Dermis microvascular lymphatic vessel endothelial cell (primary cell): ENCODE results near the gene MAPRE3. TPM values are rescaled to one million over a fixed set of nuclear protein-coding genes. Genes with fewer than 3 reads are reported as not detected.
"Not testable (repeated sequence)": the region's sequence is repeated elsewhere in the genome, so short reads cannot be mapped to it uniquely, and the experiment has no call there.

Experiments
- DNase-seq, 2 donors: peaks; one replicate each; pipeline versions ENCODE4 v3.0.0 to v3.0.0-alpha.2; 2010; ENCODE audit warnings: low read depth in 2 of 2
- total RNA-seq: library from RNA; depleted of rRNA; stranded (reverse); fragments of >200 nt; gene quantifications from 2 replicates; pipeline ENCODE4 v1.2.1, GENCODE V29; 2014

MAPRE3 gene
- total RNA-seq, 1 donor from 2014 or later: 0.64 TPM

GRCh38 chr2:27067385-27067784 lies 96.9 kb downstream of the MAPRE3 start:
- no peak for DNase-seq

DNA sequence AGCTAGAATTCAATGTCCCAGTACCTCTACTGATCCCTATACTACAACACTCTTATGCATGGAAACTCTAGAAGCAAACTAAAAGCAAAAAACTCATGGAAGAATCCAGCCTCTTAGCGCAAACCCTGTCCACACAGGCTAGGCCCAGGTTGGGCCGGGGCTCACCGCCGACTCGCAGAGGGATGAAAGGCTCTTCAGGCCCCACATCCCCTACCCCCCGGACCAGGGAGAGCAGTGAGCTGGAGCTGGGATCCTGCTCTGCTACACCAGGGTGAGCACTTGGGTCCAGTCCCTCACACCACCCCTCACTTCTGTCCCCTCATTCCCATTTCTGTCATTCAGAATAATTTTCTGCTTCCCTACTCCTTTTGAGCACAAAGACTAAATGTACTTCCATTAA lies 99.0 kb downstream of the MAPRE3 start:
- no peak for DNase-seq

DNA sequence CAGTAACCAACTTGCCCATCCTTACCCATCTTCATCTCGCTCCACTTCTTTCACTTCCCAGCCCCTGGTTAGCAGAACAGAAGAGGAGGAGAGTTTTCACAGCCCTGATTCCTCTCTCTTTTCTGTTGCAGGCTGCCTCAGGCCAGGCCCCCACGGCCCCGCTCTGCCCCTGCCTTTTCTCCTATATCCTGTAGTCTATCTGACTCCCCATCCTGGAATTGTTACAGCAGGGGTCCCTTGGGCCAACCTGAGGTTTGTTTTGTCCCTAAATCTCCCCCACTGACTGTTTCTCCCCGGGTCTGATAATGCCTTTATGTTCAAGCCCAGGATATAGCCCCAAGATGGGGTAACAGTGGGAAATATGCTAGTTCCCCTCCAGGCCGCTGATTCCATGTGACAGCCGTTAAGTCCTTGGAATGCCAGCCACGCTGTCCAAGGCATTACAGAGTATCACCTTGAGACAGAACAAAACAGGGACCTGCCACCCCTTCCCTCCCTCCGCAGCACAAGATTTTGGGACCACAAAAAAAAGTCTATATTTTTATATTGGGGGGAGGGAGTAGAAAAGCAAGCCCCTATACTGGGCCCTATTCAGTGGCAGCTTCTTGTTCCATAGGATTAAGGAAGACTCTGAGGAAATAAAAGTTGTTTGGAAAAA lies 99.7 kb downstream of the MAPRE3 start:
- DNase-seq: no peak

- peak in 1 of 2 donors; percentile 15 for DNase-seq
Measured at GRCh38 chr2:27070653-27071276, 100.3 kb downstream of the MAPRE3 start.

DNA sequence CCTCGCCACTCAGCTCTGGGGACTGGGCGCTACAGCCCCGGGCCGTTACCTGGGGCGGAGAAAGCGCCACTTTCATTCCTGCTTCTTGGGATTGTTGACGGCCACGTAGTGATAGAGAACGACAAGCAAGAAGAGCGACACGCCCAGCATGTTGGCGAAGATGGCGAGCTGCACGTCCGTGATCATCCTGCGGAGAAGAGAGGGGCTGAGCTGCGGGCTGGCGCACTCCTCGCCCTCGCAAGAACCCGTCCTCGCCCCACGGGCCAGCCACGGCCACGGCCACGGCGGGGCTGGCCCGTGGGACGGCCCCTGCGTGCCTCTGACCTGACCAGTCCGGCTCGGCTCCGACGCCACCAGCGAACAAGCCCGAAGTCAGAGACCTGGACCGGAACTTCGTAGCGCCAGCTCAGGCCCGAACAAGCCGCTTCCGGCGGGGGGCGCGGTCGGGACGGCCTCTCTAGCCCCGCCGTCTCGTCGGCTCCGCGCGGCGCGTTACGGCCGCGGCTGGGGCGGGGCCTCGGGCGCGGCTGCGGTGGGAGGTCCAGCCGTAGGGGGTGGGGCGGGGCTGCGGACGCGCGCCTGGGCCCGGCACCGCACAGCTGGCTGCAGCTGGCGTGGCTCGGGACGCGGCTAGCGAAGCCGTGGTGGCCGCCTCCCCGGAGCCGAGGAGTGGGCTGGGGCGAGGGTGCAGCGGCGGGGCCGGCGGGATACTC lies 101.0 kb downstream of the MAPRE3 start, which contains the start of gene OST4:
OST4 (minus strand) TSS at position 378 of the 713 bp plus-strand sequence.
- DNase-seq: peak; percentile 76 to 94

- peak; percentile 10 to 20 for DNase-seq
Measured at GRCh38 chr2:27071990-27072830, 101.8 kb downstream of the MAPRE3 start.

GRCh38 chr2:27072920-27073319 lies 102.5 kb downstream of the MAPRE3 start:
- no peak for DNase-seq

GRCh38 chr2:27073782-27074181 lies 103.3 kb downstream of the MAPRE3 start:
- DNase-seq: no peak

DNA sequence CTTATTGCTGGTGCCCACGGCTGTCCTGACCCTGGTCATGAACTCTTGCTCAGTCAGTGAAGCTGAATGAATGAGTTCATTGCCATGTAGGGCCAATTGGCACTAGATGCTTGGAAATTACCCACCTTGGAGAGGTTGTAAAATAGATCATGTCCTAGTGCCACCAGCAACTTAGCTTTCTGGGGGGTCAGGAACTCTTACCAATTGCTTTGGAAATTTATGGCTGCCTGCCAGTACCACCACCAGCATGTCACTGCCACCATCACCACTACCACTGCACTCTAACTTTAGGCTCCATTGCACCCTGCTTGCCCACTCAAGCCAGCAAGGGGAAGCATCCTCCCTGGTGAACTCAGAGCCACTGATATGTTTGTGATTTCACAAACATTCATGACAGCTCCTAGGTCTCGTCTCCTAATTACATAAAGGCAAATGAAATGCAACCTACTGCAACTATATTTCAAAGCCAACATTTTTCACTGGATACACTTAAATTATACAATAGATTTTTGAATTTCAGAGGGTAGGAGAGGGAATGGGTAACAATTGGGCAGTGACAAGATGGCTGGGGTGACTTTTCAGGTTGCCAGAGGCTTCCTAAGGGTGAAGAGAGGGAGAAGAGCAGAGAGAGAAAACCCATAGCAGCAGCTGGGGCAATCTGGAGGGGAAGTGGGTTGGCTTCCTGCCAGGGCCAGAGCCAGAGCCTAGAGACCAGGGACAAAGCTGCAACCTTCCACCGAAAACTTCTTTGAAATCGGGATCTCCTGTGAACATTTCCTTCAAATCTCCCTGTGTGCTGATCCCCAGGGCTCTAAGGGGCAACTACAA lies 104.5 kb downstream of the MAPRE3 start:
- peak; percentile 15 to 53 for DNase-seq

DNA sequence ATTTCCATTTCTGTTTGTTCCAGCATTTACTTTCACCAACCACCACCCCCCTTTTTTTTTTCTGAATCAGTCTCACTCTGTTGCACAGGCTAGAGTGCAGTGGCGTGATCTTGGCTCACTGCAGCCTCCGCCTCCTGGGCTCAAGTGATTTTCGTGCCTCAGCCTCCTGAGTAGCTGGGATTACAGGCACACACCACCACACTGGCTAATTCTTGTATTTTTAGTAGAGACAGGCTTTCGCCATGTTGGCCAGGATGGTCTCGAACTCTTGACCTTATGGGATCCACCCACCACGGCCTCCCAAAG lies 105.1 kb downstream of the MAPRE3 start:
- DNase-seq: not testable (repeated sequence)

DNA sequence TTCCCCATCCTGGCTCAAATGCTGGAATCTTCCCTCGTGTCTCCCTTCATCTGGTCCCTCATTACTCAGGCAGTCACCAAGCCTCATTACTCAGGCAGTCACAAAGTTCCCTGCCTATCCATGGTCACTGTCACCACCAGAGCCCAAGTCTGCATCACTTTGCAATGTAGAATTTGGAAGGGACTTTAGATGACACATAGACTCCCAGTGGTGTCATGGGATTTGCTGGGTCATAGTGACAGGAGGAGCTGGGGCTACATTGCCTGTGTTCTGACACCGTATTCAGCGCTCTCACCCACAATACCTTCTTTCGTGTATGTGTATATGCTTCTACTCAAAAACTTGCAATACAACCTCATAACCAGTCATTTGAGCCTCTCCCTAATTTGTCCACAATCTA lies 105.9 kb downstream of the MAPRE3 start:
- DNase-seq: no peak

Other genes starting within 250 kb of the MAPRE3 start
- gene SLC35F6, start 206.4 kb upstream of the MAPRE3 start, total RNA-seq: 28.6 and 57.0 TPM in 2 replicates
- gene CENPA, start 184.6 kb upstream of the MAPRE3 start, total RNA-seq: 5.2 and 17.1 TPM in 2 replicates
- gene DPYSL5, start 122.5 kb upstream of the MAPRE3 start, total RNA-seq: under 0.01 TPM in 1 of 2 replicates, not detected in the other
- 14.4 and 28.3 TPM in 2 replicates for gene TMEM214, start 62.3 kb downstream of the MAPRE3 start, total RNA-seq
- 16.2 and 18.1 TPM in 2 replicates for gene AGBL5, start 81.0 kb downstream of the MAPRE3 start, total RNA-seq
- 418 and 498 TPM in 2 replicates for gene OST4, start 101.0 kb downstream of the MAPRE3 start, total RNA-seq
- 21.3 and 37.0 TPM in 2 replicates for gene EMILIN1, start 108.0 kb downstream of the MAPRE3 start, total RNA-seq
- gene KHK, start 116.1 kb downstream of the MAPRE3 start, total RNA-seq: 3.0 and 3.2 TPM in 2 replicates
- 2.8 and 5.1 TPM in 2 replicates for gene CGREF1, start 148.5 kb downstream of the MAPRE3 start, total RNA-seq
- under 0.01 TPM in 1 of 2 replicates, not detected in the other for gene ABHD1, start 153.2 kb downstream of the MAPRE3 start, total RNA-seq
- gene PREB, start 164.0 kb downstream of the MAPRE3 start, total RNA-seq: 25.7 and 34.4 TPM in 2 replicates
- gene PRR30, start 168.8 kb downstream of the MAPRE3 start, total RNA-seq: not detected in 2 replicates
- gene TCF23, start 178.4 kb downstream of the MAPRE3 start, total RNA-seq: not detected in 2 replicates
- 103 and 105 TPM in 2 replicates for gene ATRAID, start 241.4 kb downstream of the MAPRE3 start, total RNA-seq
- 19.5 and 23.4 TPM in 2 replicates for gene SLC5A6, start 241.6 kb downstream of the MAPRE3 start, total RNA-seq
- 30.2 and 34.5 TPM in 2 replicates for gene CAD, start 246.7 kb downstream of the MAPRE3 start, total RNA-seq